OCI-LY7 (cell line): Measurements from ENCODE around the gene FOXK1. TPM values are rescaled to one million over a fixed set of nuclear protein-coding genes. Genes with fewer than 3 reads are reported as not detected.

Experiments
- BruUV-seq: library from RNA; stranded (reverse); fragments of 400-500 nt; replicated peaks from 2 replicates; lab custom pipeline; 2021; lab: Mats Ljungman, UMichigan
- CTCF ChIA-PET: fragments of 300-600 bp; sonication (Branson Sonifier 250); formaldehyde crosslinking; loops from one replicate; lab custom pipeline; 2022; ENCODE audit warnings: antibody characterized with exemption; ENCODE audit not compliant: unreplicated experiment; lab: Charles Lee
- POLR2A ChIA-PET: fragments of 300-600 bp; sonication (Branson Sonifier 250); formaldehyde crosslinking; loops from one replicate; lab custom pipeline; 2022; ENCODE audit warnings: antibody characterized with exemption; lab: Charles Lee
- DNase-seq: peaks from one replicate; pipeline ENCODE4 v3.0.0-alpha.2; 2015; ENCODE audit warnings: low spot score
- H2AFZ ChIP-seq: fragments of 200-600 bp; sonication (generic), shearing (Covaris generic); 2 replicates; pipeline ENCODE4 v1.6.1; 2014; ENCODE audit warnings: mild to moderate bottlenecking, antibody characterized with exemption, low read length, moderate library complexity
- H3K27ac ChIP-seq: fragments of 200-600 bp; sonication (generic); 2 replicates; pipeline ENCODE4 v1.5.1; 2014; ENCODE audit warnings: mixed run types, low read depth, mild to moderate bottlenecking, moderate library complexity, low read length, inconsistent platforms; ENCODE audit not compliant: poor library complexity, severe bottlenecking
- H3K36me3 ChIP-seq: fragments of 200-600 bp; sonication (generic); 2 replicates; pipeline ENCODE4 v1.6.1; 2014; ENCODE audit warnings: mild to moderate bottlenecking, antibody characterized with exemption, low read length, moderate library complexity, mixed read lengths; ENCODE audit not compliant: insufficient read depth
- H3K4me1 ChIP-seq: fragments of 200-600 bp; sonication (generic); 2 replicates; pipeline ENCODE4 v1.5.1; 2014; ENCODE audit warnings: mild to moderate bottlenecking, low read length; ENCODE audit not compliant: insufficient read depth, poor library complexity, severe bottlenecking
- H3K4me2 ChIP-seq: fragments of 200-600 bp; sonication (generic); 2 replicates; pipeline ENCODE4 v1.6.1; 2014; ENCODE audit warnings: mild to moderate bottlenecking, low read length
- H3K4me3 ChIP-seq: fragments of 200-600 bp; sonication (generic); 2 replicates; pipeline ENCODE4 v1.5.1; 2014; ENCODE audit warnings: mild to moderate bottlenecking, low read depth, low read length; ENCODE audit not compliant: poor library complexity, severe bottlenecking
- H3K79me2 ChIP-seq: fragments of 200-600 bp; sonication (generic); 2 replicates; pipeline ENCODE4 v1.6.1; 2016; ENCODE audit warnings: low read depth, mild to moderate bottlenecking, low read length, moderate library complexity, mixed read lengths; ENCODE audit not compliant: insufficient read depth
- H3K9me2 ChIP-seq: fragments of 200-600 bp; sonication (generic); 2 replicates; pipeline ENCODE4 v1.6.1; 2016; ENCODE audit warnings: mild to moderate bottlenecking, low read length, mixed read lengths; ENCODE audit not compliant: insufficient read depth
- H3K9me3 ChIP-seq: fragments of 200-600 bp; sonication (generic); 2 replicates; pipeline ENCODE4 v1.6.1; 2014; ENCODE audit warnings: mild to moderate bottlenecking, mixed run types, low read length, mixed read lengths
- H4K20me1 ChIP-seq: fragments of 200-600 bp; sonication (generic); 2 replicates; pipeline ENCODE4 v1.6.1; 2014; ENCODE audit warnings: mild to moderate bottlenecking, antibody characterized with exemption, low read length, moderate library complexity, mixed read lengths; ENCODE audit not compliant: insufficient read depth
- EZH2phosphoT487 ChIP-seq: fragments of 200-600 bp; sonication (generic); IDR thresholded peaks from 2 replicates; pipeline ENCODE4 v1.6.1; 2018; ENCODE audit warnings: low read depth, borderline replicate concordance, mild to moderate bottlenecking, mixed run types, antibody characterized with exemption, low read length, moderate library complexity, mixed read lengths
- intact Hi-C: fragments of 100-400 bp; cut with micrococcal nuclease; formaldehyde crosslinking; loops from one replicate; pipeline ENCODE4 v1.10.0; 2022; ENCODE audit not compliant: unreplicated experiment
- total RNA-seq, 2 experiments: library from RNA; depleted of rRNA in 1 of 2; stranded (reverse); fragments of >200 nt in 1 of 2; shearing (Covaris generic) in 1 of 2; gene quantifications; 2 replicates each; pipeline ENCODE4 v1.2.3, GENCODE V29; 2014 to 2022
- TF ChIP-seq, protein P1 (sequence below): fragments of 200-600 bp; sonication (generic); conservative IDR thresholded peaks from 2 replicates; pipeline ENCODE4 v1.5.1; 2014; ENCODE audit warnings: mild to moderate bottlenecking, antibody characterized with exemption, low read length, moderate library complexity, mixed read lengths

The FOXK1 gene
- total RNA-seq, 2 experiments from 2014 or later = 17.3 to 34.5 TPM

DNA sequence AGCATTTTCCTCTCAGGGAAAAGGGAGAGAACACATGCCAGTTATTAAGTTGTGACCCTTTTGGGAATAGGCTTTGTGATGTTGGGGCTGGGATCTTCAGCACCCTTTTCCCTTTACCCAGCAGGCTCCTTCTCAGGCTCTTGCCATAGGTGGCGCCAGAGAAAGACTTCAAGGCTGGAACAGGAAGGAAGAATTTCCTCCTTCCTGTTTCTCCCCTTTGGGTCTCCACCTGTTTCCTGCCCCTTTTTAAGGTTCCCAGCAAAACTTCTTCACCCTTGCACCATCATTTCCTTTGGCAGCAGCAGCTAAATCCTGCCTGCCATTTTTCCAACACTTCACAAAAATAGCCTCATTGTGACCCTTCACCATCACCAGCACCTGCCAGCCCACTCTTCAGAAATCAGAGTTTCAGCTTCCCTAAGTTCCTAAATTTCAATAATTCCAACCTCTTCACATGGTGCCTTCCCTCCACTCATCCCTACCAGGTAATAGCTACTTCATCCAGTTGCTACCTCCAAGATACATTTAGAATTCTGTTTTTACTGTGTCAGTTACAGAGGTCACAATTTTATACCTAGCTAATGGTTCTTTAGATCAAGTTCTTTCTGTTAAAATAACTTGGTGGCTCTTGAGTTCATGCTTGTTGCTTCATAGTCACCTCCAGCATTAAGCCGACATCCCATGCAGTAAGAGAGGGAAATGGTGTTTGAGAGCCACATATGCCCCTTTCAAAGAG lies 22.4 kb upstream of the FOXK1 start:
- no TSS peak for BruUV-seq
- Histone ChIP-seq H4K20me1 (no peaks in the 10 kb centered on the region), H3K9me2 (no peaks in the 10 kb centered on the region), H3K4me2 (no peak overlapping the region), H2AFZ (peak overlapping the region; percentile 69; the same call in 1 of the 2 replicates), H3K4me1 (no peaks in the 10 kb centered on the region), H3K79me2 (no peaks in the 10 kb centered on the region), H3K9me3 (peaks cover 21% of the 10 kb centered on the region; the same call in 1 of the 2 replicates), H3K27ac (no peak overlapping the region), H3K4me3 (no peak overlapping the region), H3K36me3 (no peaks in the 10 kb centered on the region)
- intact Hi-C loops = no loop called here
- POLR2A ChIA-PET = interaction anchor here (0.6 to 0.9 kb wide), 2 partner anchors 9 to 1948 kb away, joined by 3 read pairs; no protein-coding TSS in a partner anchor
- peak; percentile 30 for DNase-seq
- CTCF ChIA-PET = no interaction called here
- TF ChIP-seq EZH2phosphoT487 = no peak
- TF ChIP-seq, protein P1, sequence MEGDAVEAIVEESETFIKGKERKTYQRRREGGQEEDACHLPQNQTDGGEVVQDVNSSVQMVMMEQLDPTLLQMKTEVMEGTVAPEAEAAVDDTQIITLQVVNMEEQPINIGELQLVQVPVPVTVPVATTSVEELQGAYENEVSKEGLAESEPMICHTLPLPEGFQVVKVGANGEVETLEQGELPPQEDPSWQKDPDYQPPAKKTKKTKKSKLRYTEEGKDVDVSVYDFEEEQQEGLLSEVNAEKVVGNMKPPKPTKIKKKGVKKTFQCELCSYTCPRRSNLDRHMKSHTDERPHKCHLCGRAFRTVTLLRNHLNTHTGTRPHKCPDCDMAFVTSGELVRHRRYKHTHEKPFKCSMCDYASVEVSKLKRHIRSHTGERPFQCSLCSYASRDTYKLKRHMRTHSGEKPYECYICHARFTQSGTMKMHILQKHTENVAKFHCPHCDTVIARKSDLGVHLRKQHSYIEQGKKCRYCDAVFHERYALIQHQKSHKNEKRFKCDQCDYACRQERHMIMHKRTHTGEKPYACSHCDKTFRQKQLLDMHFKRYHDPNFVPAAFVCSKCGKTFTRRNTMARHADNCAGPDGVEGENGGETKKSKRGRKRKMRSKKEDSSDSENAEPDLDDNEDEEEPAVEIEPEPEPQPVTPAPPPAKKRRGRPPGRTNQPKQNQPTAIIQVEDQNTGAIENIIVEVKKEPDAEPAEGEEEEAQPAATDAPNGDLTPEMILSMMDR = peak; percentile 62

DNA sequence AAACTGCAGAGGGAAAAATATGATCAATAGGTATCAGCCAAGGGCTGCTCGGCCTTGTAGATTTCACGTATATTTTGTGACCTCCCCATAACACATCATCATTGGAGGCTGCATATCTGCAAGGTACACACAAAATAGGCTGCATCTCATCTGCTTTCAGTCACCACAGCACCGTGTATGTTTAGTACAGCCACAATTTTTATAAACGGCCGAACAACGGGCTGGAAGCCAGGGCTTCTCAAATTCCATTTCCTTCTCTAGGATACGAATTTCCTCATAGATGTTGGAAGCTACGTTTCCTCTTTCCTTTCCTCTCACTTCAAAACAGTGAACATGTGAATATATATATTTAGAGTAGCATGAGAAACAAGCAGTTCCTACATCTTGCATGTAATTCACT lies 20.2 kb upstream of the FOXK1 start:
- no peak for DNase-seq
- intact Hi-C loops = no loop called here
- ChIA-PET CTCF (no interaction called here), POLR2A (interaction anchor here (0.6 kb wide), 2 partner anchors 8 to 597 kb away, joined by 3 to 7 read pairs; no protein-coding TSS in a partner anchor)
- H3K4me1 ChIP-seq = no peaks in the 10 kb centered on the region
- H3K27ac ChIP-seq = no peak overlapping the region
- H3K79me2 ChIP-seq = no peaks in the 10 kb centered on the region
- no peak overlapping the region for H3K4me2 ChIP-seq
- H4K20me1 ChIP-seq = no peaks in the 10 kb centered on the region
- no peaks in the 10 kb centered on the region for H3K36me3 ChIP-seq
- H2AFZ ChIP-seq = no peak overlapping the region
- no TSS peak for BruUV-seq
- H3K9me2 ChIP-seq = no peaks in the 10 kb centered on the region
- H3K4me3 ChIP-seq = no peak overlapping the region
- peaks cover 21% of the 10 kb centered on the region; the same call in 1 of the 2 replicates for H3K9me3 ChIP-seq
- TF ChIP-seq, protein P1 = no peak
- TF ChIP-seq EZH2phosphoT487 = no peak
